SU-DHL-6 (cell line): ENCODE results near the gene NSUN2.

Experiments
- H2AFZ ChIP-seq: fragments of 200-600 bp; sonication (generic); 2 replicates; pipeline ENCODE4 v1.6.1; 2014; ENCODE audit warnings: low read depth, mild to moderate bottlenecking, moderate library complexity, mixed read lengths, antibody characterized with exemption, low read length; ENCODE audit not compliant: severe bottlenecking
- H3F3A ChIP-seq: fragments of 200-600 bp; shearing (Covaris generic); 2 replicates; pipeline ENCODE4 v1.6.0; 2016; ENCODE audit warnings: antibody characterized with exemption, mild to moderate bottlenecking; ENCODE audit not compliant: insufficient read depth
- H3K27ac ChIP-seq: fragments of 200-600 bp; sonication (generic); 2 replicates; pipeline ENCODE4 v1.5.1; 2016; ENCODE audit warnings: low read depth, mild to moderate bottlenecking, low read length, moderate library complexity, mixed read lengths
- H3K27me3 ChIP-seq: fragments of 200-600 bp; sonication (generic), shearing (Covaris generic); 2 replicates; pipeline ENCODE4 v1.6.0; 2014; ENCODE audit warnings: mild to moderate bottlenecking, low read length
- H3K36me3 ChIP-seq: fragments of 200-600 bp; sonication (generic); 2 replicates; pipeline ENCODE4 v1.6.1; 2014; ENCODE audit warnings: mild to moderate bottlenecking, low read length, mixed read lengths
- H3K4me2 ChIP-seq: fragments of 300-600, 200-600 bp; shearing (Covaris generic), sonication (generic); 2 replicates; pipeline ENCODE4 v1.6.0; 2014; ENCODE audit warnings: low read length, low read depth, mild to moderate bottlenecking; ENCODE audit not compliant: poor library complexity, severe bottlenecking
- H3K4me3 ChIP-seq: fragments of 200-600 bp; sonication (generic); 2 replicates; pipeline ENCODE4 v1.5.1; 2014; ENCODE audit warnings: antibody characterized with exemption, low read length, mild to moderate bottlenecking, mixed read lengths; ENCODE audit not compliant: insufficient read depth, poor library complexity, severe bottlenecking
- H3K79me2 ChIP-seq: fragments of 200-600 bp; sonication (generic); 2 replicates; pipeline ENCODE4 v1.6.1; 2014; ENCODE audit warnings: mild to moderate bottlenecking, low read length, moderate library complexity; ENCODE audit not compliant: insufficient read depth
- H3K9ac ChIP-seq: fragments of 200-600 bp; sonication (generic); 2 replicates; pipeline ENCODE4 v1.7.0; 2014; ENCODE audit warnings: mild to moderate bottlenecking, low read length
- H3K9me2 ChIP-seq: fragments of 200-600 bp; sonication (generic); replicated peaks from 2 replicates; pipeline ENCODE4 v1.6.1; 2014; ENCODE audit warnings: low read length; ENCODE audit not compliant: insufficient read depth
- H3K9me3 ChIP-seq: fragments of 200-600 bp; sonication (generic); 2 replicates; pipeline ENCODE4 v1.6.1; 2014; ENCODE audit warnings: low read length, mixed read lengths; ENCODE audit not compliant: insufficient read depth
- H4K20me1 ChIP-seq: fragments of 200-600 bp; sonication (generic); 2 replicates; pipeline ENCODE4 v1.6.1; 2014; ENCODE audit warnings: low read depth, mild to moderate bottlenecking, antibody characterized with exemption, low read length, moderate library complexity, mixed read lengths
- CTCF ChIP-seq: fragments of 200-600 bp; sonication (generic); IDR thresholded peaks from one replicate; pipeline ENCODE4 v1.5.1; 2017; ENCODE audit warnings: antibody characterized with exemption, mild to moderate bottlenecking, low read length, moderate library complexity; ENCODE audit not compliant: insufficient read depth, poor library complexity, severe bottlenecking
- EZH2phosphoT487 ChIP-seq: fragments of 200-600 bp; sonication (generic), shearing (Covaris generic); conservative IDR thresholded peaks from 2 replicates; pipeline ENCODE4 v1.6.1; 2018; ENCODE audit warnings: mild to moderate bottlenecking, antibody characterized with exemption, low read length, moderate library complexity, mixed read lengths

NSUN2 gene

GRCh38 chr5:6637022-6637421, 4.2 kb upstream of the NSUN2 start:
- Histone ChIP-seq H3F3A (0 out of 2 replicates have a peak, but pooled peaks cover 3% of the 10 kb centered on the region), H3K27me3 (no peaks in the 10 kb centered on the region), H3K27ac (no peak overlapping the region), H3K79me2 (peaks cover 14% of the 10 kb centered on the region), H4K20me1 (peaks cover 2% of the 10 kb centered on the region; the same call in 1 of the 2 replicates), H3K9me2 (no peaks in the 10 kb centered on the region), H3K36me3 (no peaks in the 10 kb centered on the region), H2AFZ (no peak overlapping the region), H3K4me3 (no peak overlapping the region), H3K9me3 (no peaks in the 10 kb centered on the region), H3K4me2 (no peak overlapping the region), H3K9ac (no peak overlapping the region)
- TF ChIP-seq EZH2phosphoT487 (no peak), CTCF (no peak)

- H3K9me2 ChIP-seq = no peaks in the 10 kb centered on the region
Observed at GRCh38 chr5:6636293-6636692, 3.4 kb upstream of the NSUN2 start.

GRCh38 chr5:6634788-6635430, 2.1 kb upstream of the NSUN2 start:
- H3K9ac ChIP-seq = no peak overlapping the region
- H3K9me2 ChIP-seq = no peaks in the 10 kb centered on the region
- peaks cover 10% of the 10 kb centered on the region; the same call in 1 of the 2 replicates for H4K20me1 ChIP-seq
- H3K79me2 ChIP-seq = peaks cover 36% of the 10 kb centered on the region
- H3K27me3 ChIP-seq = no peaks in the 10 kb centered on the region
- peak overlapping the region; percentile 89 for H3K4me2 ChIP-seq
- H2AFZ ChIP-seq = no peak overlapping the region
- H3K4me3 ChIP-seq = no peak overlapping the region
- H3K27ac ChIP-seq = no peak overlapping the region
- no peak for TF ChIP-seq CTCF
- TF ChIP-seq EZH2phosphoT487 = no peak
- H3K36me3 ChIP-seq = no peaks in the 10 kb centered on the region; the same call in 1 of the 2 replicates
- 0 out of 2 replicates have a peak, but pooled peaks cover 3% of the 10 kb centered on the region for H3F3A ChIP-seq
- no peaks in the 10 kb centered on the region for H3K9me3 ChIP-seq

More at GRCh38 chr5:6636293-6636692, 3.4 kb upstream of the NSUN2 start:
- peaks cover 7% of the 10 kb centered on the region; the same call in 1 of the 2 replicates for H4K20me1 ChIP-seq
- H3K9me3 ChIP-seq = no peaks in the 10 kb centered on the region
- H3K4me2 ChIP-seq = no peak overlapping the region
- H3K9ac ChIP-seq = no peak overlapping the region
- H3K27ac ChIP-seq = no peak overlapping the region
- no peak overlapping the region for H3K4me3 ChIP-seq
- H3K36me3 ChIP-seq = no peaks in the 10 kb centered on the region
- 0 out of 2 replicates have a peak, but pooled peaks cover 3% of the 10 kb centered on the region for H3F3A ChIP-seq
- no peaks in the 10 kb centered on the region for H3K27me3 ChIP-seq
- TF ChIP-seq EZH2phosphoT487 = no peak
- TF ChIP-seq CTCF = no peak
- peaks cover 22% of the 10 kb centered on the region for H3K79me2 ChIP-seq
- H2AFZ ChIP-seq = no peak overlapping the region
